ENCODE results near the gene NKAPD1. TPM values are rescaled to one million over a fixed set of nuclear protein-coding genes. Genes with fewer than 3 reads are reported as not detected.
"Not testable (repeated sequence)": the region's sequence is repeated elsewhere in the genome, so short reads cannot be mapped to it uniquely, and the experiment has no call there.

Gene NKAPD1
- total RNA-seq, 2 experiments from 2014 or later: 23.7 to 45.3 TPM

DNA sequence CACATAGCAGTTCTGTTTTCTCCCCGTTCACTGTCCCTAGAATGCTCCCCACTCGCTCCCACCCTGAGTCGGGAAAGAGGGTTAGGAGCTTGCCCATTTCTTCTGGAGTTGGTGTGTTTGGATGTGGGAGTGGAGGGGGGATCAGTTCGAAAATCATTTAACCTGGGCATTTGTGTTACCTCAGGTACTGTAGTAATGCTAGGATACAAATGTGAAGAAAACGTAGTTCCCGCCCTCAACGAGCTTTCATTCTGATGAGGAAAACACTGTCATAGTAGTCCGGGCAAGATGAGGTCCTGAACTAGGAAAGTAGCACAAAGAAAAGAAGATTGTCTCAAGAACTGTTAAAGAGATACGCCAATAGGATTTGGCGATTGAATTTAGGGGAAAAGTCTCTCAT, 13.1 kb downstream of the NKAPD1 start:
- intact Hi-C loops (cut with DNase I, micrococcal nuclease): loop anchor here (2.0 to 10.0 kb wide), 7 partner anchors 30 to 1225 kb away; partner anchors contain the start of genes ALG9 (in 1 of the 2), DLAT (in 1 of the 2), PPP2R1B (in 1 of the 2) and SIK2 (in 1 of the 2)
- CTCF ChIA-PET: interaction anchor here (0.6 to 1.4 kb wide), 6 partner anchors 71 to 216 kb away, joined by 3 to 6 read pairs (median 3); no protein-coding TSS in a partner anchor
- Mint-ChIP-seq H3K4me1 (peaks cover 61% of the 10 kb centered on the region), H3K4me3 (peak overlapping the region; percentile 97), H3K27ac (peak overlapping the region; percentile 93), H3K9me3 (ENCODE audit: low read depth) (no peaks in the 10 kb centered on the region), H3K36me3 (ENCODE audit: low read depth) (peaks cover 77% of the 10 kb centered on the region), H3K27me3 (no peaks in the 10 kb centered on the region)
- no peak for ATAC-seq
- DNase-seq: no peak
- POLR2A ChIA-PET: no interaction called here

DNA sequence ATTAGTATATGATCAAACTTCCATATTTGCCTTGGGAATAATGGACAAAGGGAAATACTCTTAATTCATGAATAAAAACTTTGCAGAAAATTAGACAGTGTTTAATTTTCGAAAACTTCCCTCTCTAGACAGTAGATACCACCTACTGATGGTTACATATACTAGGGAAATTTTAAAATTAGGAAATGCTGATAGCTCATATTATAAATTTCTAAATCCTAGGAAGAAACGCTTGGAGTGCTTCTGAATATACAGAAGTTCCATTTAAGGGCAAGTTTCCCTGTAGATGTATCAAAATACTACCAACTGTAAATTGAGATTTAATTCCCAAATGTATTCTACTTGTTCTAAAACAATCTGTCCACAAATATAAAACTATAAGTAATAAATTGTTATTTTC, 21.2 kb downstream of the NKAPD1 start:
- H3K4me3 Mint-ChIP-seq; DNase-seq; H3K9me3 Mint-ChIP-seq (ENCODE audit: low read depth); CTCF ChIA-PET; intact Hi-C loops (cut with DNase I, micrococcal nuclease); H3K27me3 Mint-ChIP-seq; ATAC-seq; POLR2A ChIA-PET; H3K27ac Mint-ChIP-seq; H3K4me1 Mint-ChIP-seq: not testable (repeated sequence)
- peaks cover 29% of the 10 kb centered on the region for H3K36me3 Mint-ChIP-seq (ENCODE audit: low read depth)

DNA sequence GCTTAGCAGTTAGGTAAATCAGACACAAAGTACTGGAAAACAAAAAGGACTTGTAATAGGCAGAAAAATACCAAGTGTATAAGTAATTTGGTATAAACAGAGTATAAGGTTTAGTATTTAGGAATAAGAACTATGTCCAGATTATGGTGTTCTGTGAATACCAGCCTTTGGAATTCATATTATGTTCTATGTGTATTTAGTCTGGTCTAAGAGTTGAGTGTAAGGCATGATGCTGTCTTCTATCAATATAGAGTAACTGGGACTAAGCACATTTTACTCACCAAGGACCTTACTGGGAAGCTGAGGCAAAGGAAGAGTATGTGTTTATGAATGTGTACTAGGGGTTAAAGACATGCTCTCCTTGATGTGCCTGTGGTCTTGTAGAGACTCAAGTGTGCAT, 22.1 kb downstream of the NKAPD1 start:
- ATAC-seq: no peak
- ChIA-PET POLR2A (no interaction called here), CTCF (interaction anchor here (0.7 kb wide), 1 partner anchor 231 kb away, joined by 3 read pairs; no protein-coding TSS in a partner anchor)
- H3K36me3 Mint-ChIP-seq (ENCODE audit: low read depth): peaks cover 26% of the 10 kb centered on the region
- H3K27ac Mint-ChIP-seq: no peak overlapping the region
- intact Hi-C loops (cut with DNase I, micrococcal nuclease): no loop called here
- DNase-seq: no peak
- no peaks in the 10 kb centered on the region for H3K4me1 Mint-ChIP-seq
- no peak overlapping the region for H3K4me3 Mint-ChIP-seq
- H3K9me3 Mint-ChIP-seq (ENCODE audit: low read depth): no peaks in the 10 kb centered on the region
- no peaks in the 10 kb centered on the region for H3K27me3 Mint-ChIP-seq

DNA sequence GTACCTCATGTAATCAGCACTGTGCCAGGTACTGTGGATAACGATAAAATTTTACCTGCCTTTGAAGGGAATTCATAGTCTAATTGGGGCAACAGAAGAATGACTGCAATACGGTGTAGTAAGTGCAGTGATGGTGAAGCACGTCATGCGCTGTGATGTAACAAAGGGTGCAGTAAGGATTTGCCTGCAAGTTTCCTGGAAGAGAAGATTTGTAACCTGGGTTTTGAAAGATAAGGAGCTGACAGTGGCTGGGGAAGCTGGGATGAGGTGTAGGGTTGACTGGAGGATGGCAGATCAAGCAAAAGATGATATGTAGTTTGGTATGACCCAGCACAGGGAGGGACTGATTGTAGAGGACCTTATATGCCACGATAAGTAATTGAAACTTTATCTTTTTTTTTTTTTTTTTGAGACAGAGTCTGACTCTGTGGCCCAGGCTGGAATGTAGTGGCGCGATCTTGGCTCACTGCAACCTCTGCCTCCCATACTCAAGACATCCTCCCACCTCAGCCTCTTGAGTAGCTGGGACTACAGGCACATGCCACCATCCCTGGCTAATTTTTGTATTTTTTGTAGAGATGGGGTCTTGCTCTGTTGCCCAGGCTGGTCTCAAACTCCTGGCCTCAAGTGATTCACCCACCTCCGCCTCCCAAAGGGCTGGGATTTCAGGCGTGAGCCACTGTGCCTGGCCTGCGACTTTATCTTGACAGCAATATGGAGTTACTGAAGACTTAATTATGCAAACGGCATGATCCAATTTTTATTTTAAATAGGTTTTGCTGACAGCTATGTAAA, 23.8 kb downstream of the NKAPD1 start:
- ATAC-seq (no peak), DNase-seq (no peak)
- CTCF ChIA-PET: interaction anchor here (0.8 to 1.0 kb wide), 2 partner anchors 15 to 16 kb away, joined by 3 to 6 read pairs; no protein-coding TSS in a partner anchor
- H3K27ac Mint-ChIP-seq: no peak overlapping the region
- no peaks in the 10 kb centered on the region for H3K4me1 Mint-ChIP-seq
- intact Hi-C loops (cut with DNase I, micrococcal nuclease): no loop called here
- H3K4me3 Mint-ChIP-seq: no peak overlapping the region
- no peaks in the 10 kb centered on the region for H3K9me3 Mint-ChIP-seq (ENCODE audit: low read depth)
- H3K27me3 Mint-ChIP-seq: no peaks in the 10 kb centered on the region
- POLR2A ChIA-PET: no interaction called here
- H3K36me3 Mint-ChIP-seq (ENCODE audit: low read depth): peaks cover 12% of the 10 kb centered on the region

DNA sequence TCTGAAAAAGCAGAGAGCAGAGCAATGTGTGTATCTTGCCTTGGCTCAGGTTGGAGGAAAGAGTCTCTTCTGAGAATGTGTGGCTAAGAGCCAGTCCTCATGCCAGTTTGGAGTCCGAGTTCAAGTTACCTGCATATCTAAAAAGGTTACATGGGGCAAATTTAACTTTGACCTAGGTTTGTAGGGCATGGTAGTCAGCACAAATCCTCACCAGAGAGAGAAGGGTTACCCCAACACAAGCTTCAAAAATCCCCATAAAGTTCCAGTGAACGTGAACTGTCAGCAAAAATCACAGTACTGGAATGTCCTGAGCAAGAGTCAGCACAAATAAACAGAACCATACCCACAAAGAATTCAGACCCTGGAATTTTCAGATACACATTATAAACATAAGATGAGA, 26.4 kb downstream of the NKAPD1 start:
- H3K4me1 Mint-ChIP-seq: peaks cover 3% of the 10 kb centered on the region
- intact Hi-C loops (cut with DNase I, micrococcal nuclease): no loop called here
- peaks cover 6% of the 10 kb centered on the region for H3K36me3 Mint-ChIP-seq (ENCODE audit: low read depth)
- no peak overlapping the region for H3K4me3 Mint-ChIP-seq
- CTCF ChIA-PET: interaction anchor here (1.5 to 1.6 kb wide), 2 partner anchors 9 to 14 kb away, joined by 4 to 5 read pairs; no protein-coding TSS in a partner anchor
- ATAC-seq: no peak
- H3K27me3 Mint-ChIP-seq: no peaks in the 10 kb centered on the region
- H3K9me3 Mint-ChIP-seq (ENCODE audit: low read depth): no peaks in the 10 kb centered on the region
- no peak overlapping the region for H3K27ac Mint-ChIP-seq
- no peak for DNase-seq
- POLR2A ChIA-PET: no interaction called here

DNA sequence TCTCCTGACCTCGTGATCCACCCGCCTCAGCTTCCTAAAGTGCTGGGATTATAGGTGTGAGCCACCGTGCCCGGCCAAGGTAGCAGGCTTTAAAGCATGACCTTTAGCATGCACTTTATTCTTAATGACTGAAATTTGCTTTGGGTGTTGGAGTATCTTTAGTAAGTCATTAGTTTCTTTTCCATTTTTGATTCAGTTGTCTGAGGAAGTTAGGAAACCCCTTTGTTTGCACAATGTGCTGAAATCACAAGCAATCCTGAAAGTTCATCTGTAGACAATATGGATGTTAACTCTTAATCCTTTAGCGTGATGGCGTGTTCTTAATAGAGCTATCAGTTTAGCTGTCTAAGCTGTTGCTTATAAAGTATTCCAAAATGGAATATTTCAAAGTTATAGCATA, 29.3 kb downstream of the NKAPD1 start:
- peaks cover 3% of the 10 kb centered on the region for H3K4me1 Mint-ChIP-seq
- no peak for ATAC-seq
- POLR2A ChIA-PET: interaction anchor here (0.6 kb wide), 1 partner anchor 28 kb away, joined by 7 read pairs; no protein-coding TSS in a partner anchor
- H3K9me3 Mint-ChIP-seq (ENCODE audit: low read depth): no peaks in the 10 kb centered on the region
- no peak for DNase-seq
- intact Hi-C loops (cut with DNase I, micrococcal nuclease): no loop called here
- no peaks in the 10 kb centered on the region for H3K27me3 Mint-ChIP-seq
- H3K4me3 Mint-ChIP-seq: no peak overlapping the region
- CTCF ChIA-PET: interaction anchor here (0.6 to 3.2 kb wide), 6 partner anchors 10 to 185 kb away, joined by 3 to 23 read pairs (median 4); no protein-coding TSS in a partner anchor
- peaks cover 2% of the 10 kb centered on the region for H3K36me3 Mint-ChIP-seq (ENCODE audit: low read depth)
- H3K27ac Mint-ChIP-seq: no peak overlapping the region

DNA sequence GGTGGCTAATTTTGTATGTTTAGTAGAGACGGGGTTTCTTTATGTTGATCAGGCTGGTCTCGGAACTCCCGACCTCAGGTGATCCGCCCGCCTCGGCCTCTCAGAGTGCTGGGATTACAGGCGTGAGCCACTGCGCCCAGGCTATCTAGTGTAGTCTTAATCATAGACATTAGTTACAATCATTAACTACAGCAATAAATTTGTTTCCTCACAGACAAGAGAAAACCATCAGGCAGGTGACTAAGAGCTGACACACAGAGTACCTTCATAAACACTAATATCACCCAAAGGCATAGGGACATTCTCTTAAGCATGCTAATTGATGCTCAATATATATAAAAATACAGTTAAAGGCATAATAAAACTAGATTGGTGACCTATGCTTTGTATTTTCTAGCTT, 32.0 kb downstream of the NKAPD1 start:
- intact Hi-C loops (cut with DNase I, micrococcal nuclease): no loop called here
- H3K4me1 Mint-ChIP-seq: peaks cover 3% of the 10 kb centered on the region
- no peaks in the 10 kb centered on the region for H3K27me3 Mint-ChIP-seq
- H3K4me3 Mint-ChIP-seq: no peak overlapping the region
- ChIA-PET CTCF (interaction anchor here (0.7 to 2.1 kb wide), 2 partner anchors 8 to 68 kb away, joined by 4 to 8 read pairs; no protein-coding TSS in a partner anchor), POLR2A (no interaction called here)
- no peaks in the 10 kb centered on the region for H3K36me3 Mint-ChIP-seq (ENCODE audit: low read depth)
- H3K27ac Mint-ChIP-seq: no peak overlapping the region
- DNase-seq: no peak
- H3K9me3 Mint-ChIP-seq (ENCODE audit: low read depth): no peaks in the 10 kb centered on the region
- no peak for ATAC-seq

DNA sequence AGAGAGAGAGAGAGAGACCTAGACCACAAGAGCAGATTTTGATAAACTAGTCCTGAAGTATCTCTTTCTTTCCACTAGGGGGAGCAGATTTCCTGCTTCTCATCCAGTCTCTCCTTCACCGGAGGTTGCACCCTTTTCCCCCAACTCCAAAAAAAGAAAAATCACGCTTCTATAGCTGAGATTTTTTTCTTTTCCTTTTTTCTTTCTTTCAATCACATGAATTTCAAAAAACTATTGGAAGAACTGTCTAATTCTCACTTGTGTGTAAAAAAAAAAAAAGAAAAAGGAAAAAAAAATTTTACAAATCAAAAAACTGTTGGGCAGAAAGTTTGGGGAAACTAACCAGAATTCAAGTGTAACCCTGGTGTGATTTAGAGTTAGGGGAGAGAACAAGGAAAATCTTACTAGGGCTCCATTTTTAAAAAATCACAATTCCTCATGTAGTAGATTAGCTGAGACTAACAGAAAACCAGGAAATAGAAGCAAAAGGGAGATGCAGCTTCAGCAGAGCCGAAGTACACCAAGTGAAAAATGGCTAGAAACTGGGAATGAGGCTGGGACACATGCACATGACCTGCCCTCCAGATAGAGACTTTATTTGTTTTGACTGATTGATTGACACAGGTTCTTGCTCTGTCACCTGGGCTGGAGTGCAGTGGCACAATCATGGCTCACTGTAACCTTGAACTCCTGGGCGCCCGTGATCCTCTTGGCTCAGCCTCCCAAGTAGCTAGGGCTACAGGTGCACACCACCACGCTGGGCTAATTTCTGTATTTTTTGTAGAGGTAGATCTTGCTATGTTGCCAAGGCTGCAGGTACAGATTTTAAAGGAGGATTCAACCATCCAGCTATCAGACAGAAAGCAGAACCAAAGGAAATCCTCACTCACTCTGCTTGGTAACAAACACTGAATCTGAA, 39.7 kb downstream of the NKAPD1 start:
- H3K9me3 Mint-ChIP-seq (ENCODE audit: low read depth): no peaks in the 10 kb centered on the region
- ATAC-seq: peak; percentile 68

DNA sequence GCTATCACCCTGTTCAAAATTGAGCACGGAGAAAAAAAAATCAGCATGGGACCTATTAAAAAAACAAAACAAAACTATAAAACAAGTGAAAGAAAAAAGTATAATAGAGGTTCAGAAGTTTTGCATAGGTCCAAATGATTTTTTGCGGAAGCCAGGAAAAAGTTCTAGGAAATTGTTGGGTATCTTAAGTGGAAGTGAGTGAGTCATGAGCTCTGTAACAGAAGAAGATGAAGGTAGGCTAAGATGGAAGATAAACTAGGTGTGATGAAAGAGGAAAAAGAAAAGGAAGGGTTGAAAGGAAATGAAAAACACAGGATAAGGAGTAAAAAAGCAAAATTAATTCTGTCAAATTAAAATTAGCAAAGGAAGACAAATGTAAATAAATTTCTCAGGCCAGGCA, 40.4 kb downstream of the NKAPD1 start:
- H3K27ac Mint-ChIP-seq: no peak overlapping the region
- POLR2A ChIA-PET: no interaction called here
- no peak overlapping the region for H3K4me3 Mint-ChIP-seq
- DNase-seq: no peak
- ATAC-seq: no peak
- no peaks in the 10 kb centered on the region for H3K9me3 Mint-ChIP-seq (ENCODE audit: low read depth)
- H3K4me1 Mint-ChIP-seq: peaks cover 7% of the 10 kb centered on the region
- H3K27me3 Mint-ChIP-seq: no peaks in the 10 kb centered on the region
- CTCF ChIA-PET: interaction anchor here (0.6 to 3.2 kb wide), 23 partner anchors 9 to 414 kb away, joined by 3 to 23 read pairs (median 4); partner anchors contain the start of gene BCO2
- no peaks in the 10 kb centered on the region for H3K36me3 Mint-ChIP-seq (ENCODE audit: low read depth)
- intact Hi-C loops (cut with DNase I, micrococcal nuclease): no loop called here

More for the DNA sequence above, 39.7 kb downstream of the NKAPD1 start:
- ChIA-PET POLR2A (interaction anchor here (0.7 kb wide), 1 partner anchor 174 kb away, joined by 3 read pairs; no protein-coding TSS in a partner anchor), CTCF (interaction anchor here (0.7 to 3.2 kb wide), 33 partner anchors 8 to 467 kb away, joined by 3 to 23 read pairs (median 4); partner anchors contain the start of genes ALG9 and BCO2)
- H3K36me3 Mint-ChIP-seq (ENCODE audit: low read depth): no peaks in the 10 kb centered on the region
- DNase-seq: no peak
- no peak overlapping the region for H3K4me3 Mint-ChIP-seq
- intact Hi-C loops (cut with DNase I, micrococcal nuclease): loop anchor here (1.0 to 2.0 kb wide), 3 partner anchors 62 to 167 kb away; partner anchors contain the start of gene BCO2 (in 2 of the 2)
- H3K27me3 Mint-ChIP-seq: no peaks in the 10 kb centered on the region
- H3K4me1 Mint-ChIP-seq: peaks cover 7% of the 10 kb centered on the region
- H3K27ac Mint-ChIP-seq: no peak overlapping the region

DNA sequence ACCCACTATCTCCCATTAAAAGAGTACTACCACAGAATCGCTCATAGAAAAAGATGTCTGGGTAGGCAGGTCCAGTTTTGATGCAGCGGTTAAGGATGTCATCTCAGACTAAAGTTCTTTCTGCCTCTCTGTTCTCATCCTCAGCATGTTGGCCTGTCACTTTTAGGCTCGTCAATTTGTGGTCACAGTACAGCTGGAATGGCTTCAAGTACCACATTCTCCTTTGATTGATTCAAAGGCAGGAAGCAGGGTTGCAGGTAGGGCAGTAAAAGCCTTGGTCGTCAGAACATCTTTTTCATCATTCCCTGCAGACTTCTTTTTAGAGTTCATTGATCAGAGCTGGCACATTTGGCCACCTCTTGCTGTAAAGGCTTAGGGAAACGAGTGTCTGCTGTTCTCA, 41.3 kb downstream of the NKAPD1 start:
- H3K27me3 Mint-ChIP-seq: no peaks in the 10 kb centered on the region
- no peak overlapping the region for H3K4me3 Mint-ChIP-seq
- H3K9me3 Mint-ChIP-seq (ENCODE audit: low read depth): no peaks in the 10 kb centered on the region
- intact Hi-C loops (cut with DNase I, micrococcal nuclease): no loop called here
- H3K36me3 Mint-ChIP-seq (ENCODE audit: low read depth): no peaks in the 10 kb centered on the region
- peaks cover 13% of the 10 kb centered on the region for H3K4me1 Mint-ChIP-seq
- ChIA-PET CTCF (interaction anchor here (0.6 to 1.8 kb wide), 5 partner anchors 11 to 1745 kb away, joined by 3 to 4 read pairs (median 4); no protein-coding TSS in a partner anchor), POLR2A (no interaction called here)
- ATAC-seq: no peak
- no peak overlapping the region for H3K27ac Mint-ChIP-seq
- no peak for DNase-seq

DNA sequence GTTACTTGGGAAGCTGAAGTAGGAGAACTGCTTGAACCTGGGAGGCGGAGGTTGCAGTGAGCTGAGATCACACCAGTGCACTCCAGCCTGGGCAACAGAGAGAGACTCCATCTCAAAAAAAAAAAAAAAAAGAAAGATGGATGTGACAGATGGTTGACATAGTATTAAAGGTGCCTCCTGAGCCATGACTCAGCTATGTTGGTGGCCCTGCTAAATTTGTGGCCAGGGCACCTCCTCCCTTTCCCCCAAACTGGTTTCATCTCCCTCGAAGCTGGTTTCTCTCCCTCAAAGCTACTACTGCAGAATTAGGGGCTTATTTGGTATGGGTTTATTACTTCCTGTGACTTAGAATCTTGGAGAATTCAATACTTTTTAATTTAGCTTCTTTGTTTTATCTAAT, 44.1 kb downstream of the NKAPD1 start:
- H3K4me3 Mint-ChIP-seq: no peak overlapping the region
- peaks cover 16% of the 10 kb centered on the region for H3K4me1 Mint-ChIP-seq
- H3K27me3 Mint-ChIP-seq: no peaks in the 10 kb centered on the region
- H3K27ac Mint-ChIP-seq: no peak overlapping the region
- POLR2A ChIA-PET: no interaction called here
- no peaks in the 10 kb centered on the region for H3K9me3 Mint-ChIP-seq (ENCODE audit: low read depth)
- H3K36me3 Mint-ChIP-seq (ENCODE audit: low read depth): no peaks in the 10 kb centered on the region
- ATAC-seq (peak; percentile 37), DNase-seq (no peak)
- CTCF ChIA-PET: interaction anchor here (1.1 to 1.2 kb wide), 2 partner anchors 14 to 58 kb away, joined by 3 to 4 read pairs; partner anchors contain the start of gene BCO2
- intact Hi-C loops (cut with DNase I, micrococcal nuclease): no loop called here

Data from activated CD4-positive, alpha-beta T cell treated with anti-CD3 and anti-CD28 coated beads for 36 hours (primary cell).